ENCODE results near the gene BLOC1S6.

BLOC1S6 gene, protein sequence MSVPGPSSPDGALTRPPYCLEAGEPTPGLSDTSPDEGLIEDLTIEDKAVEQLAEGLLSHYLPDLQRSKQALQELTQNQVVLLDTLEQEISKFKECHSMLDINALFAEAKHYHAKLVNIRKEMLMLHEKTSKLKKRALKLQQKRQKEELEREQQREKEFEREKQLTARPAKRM

DNA sequence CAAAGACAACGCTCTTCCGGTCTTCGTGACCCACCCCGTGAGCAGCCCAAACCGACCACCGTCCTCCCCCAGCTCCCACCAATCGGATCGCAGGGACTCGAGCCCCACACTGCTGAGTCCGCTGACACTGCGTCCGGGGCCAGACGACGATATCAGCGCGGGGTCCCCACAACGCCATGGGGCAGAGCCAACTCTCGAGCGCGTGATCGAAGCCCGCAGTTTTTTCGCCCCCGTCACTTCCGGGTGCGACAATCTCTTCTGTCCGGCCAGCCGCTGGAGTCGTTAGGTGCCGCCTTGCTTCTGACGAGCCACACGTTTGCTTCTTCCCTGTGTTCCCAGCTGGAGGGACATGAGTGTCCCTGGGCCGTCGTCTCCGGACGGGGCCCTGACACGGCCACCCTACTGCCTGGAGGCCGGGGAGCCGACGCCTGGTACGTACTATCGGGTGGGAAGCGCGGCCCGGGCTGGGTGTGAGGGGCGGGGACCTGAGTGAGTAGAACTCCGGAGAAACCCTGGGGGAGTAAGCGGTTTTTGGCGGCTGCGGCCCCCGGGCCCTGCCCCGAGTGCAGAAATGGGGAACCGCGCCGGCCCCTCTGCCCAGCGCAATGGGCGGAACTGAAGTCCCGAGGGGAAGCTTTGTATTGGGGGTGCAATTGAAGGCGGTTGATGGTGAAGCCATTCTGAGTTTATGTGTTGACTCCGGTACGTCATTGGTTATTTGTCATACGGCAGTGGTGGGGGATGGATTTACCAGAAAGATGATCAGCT, at the start of gene BLOC1S6:
Gene BLOC1S6 (plus strand): TSS at position 285 of the 768 bp plus-strand sequence. CDS start 65 bp downstream, at position 350.
- H3K9me3 Mint-ChIP-seq, result peaks cover 0 to 2% of the 10 kb centered on the region in 2 donors
- peaks cover 13 to 24% of the 10 kb centered on the region in 2 donors for H3K36me3 Mint-ChIP-seq
- DNase-seq (peak; percentile 90), ATAC-seq (replicated peaks) (peak; percentile 89 to 92)
- no peaks in the 10 kb centered on the region for H3K27me3 Mint-ChIP-seq
- H3K4me1 Mint-ChIP-seq, result peaks cover 18 to 51% of the 10 kb centered on the region in 2 donors
- peak within 1 kb of the TSS; percentile 100 for H3K27ac Mint-ChIP-seq
- H3K4me3 Mint-ChIP-seq, result peak within 1 kb of the TSS; percentile 89 to 96

DNA sequence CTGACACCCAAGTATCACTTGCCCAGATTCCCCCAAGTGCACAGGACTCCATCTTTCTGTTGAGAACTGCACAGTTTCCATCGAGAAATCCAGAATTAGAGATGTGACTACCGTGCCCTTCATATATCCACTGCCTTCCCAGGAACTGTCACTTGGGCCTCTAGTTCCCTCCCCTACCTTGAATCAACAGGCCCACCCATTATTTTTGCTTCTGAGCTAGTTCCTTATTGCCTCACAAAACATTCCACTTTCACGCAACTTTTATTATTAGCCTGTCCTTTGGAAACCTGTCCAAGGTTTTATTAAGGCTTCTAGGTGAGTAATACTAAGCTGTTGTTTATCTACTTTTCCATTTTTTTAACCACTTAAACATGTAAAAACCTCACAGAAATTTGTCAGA, 47.5 kb upstream of the BLOC1S6 start:
- no peak overlapping the region for H3K4me3 Mint-ChIP-seq
- H3K27me3 Mint-ChIP-seq, result no peaks in the 10 kb centered on the region
- DNase-seq (no peak), ATAC-seq (replicated peaks) (no peak)
- H3K36me3 Mint-ChIP-seq, result no peaks in the 10 kb centered on the region
- no peaks in the 10 kb centered on the region for H3K9me3 Mint-ChIP-seq
- H3K27ac Mint-ChIP-seq, result no peak overlapping the region
- H3K4me1 Mint-ChIP-seq, result peaks cover 0 to 2% of the 10 kb centered on the region in 2 donors

DNA sequence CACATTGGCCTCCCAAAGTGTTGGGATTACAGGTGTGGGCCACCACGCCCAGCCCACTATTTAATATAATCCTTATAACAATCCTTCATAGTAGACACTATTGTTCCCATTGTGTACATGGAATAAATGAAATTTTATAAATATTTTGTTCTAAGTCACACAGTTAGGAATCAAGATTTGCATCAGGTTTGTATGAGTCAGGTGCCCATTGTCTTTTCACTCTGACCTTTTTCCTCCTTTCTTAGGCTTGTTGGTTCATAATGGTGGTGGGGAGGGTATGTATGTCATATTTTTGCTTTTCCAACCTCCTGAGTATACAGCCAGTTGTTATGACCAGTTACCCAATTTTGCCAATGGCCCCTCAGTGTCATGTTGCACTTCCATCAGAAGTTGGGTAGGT, 46.6 kb upstream of the BLOC1S6 start:
- H3K27ac Mint-ChIP-seq, result no peak overlapping the region
- ATAC-seq (replicated peaks), result no peak
- H3K4me3 Mint-ChIP-seq, result no peak overlapping the region
- peaks cover 0 to 2% of the 10 kb centered on the region in 2 donors for H3K4me1 Mint-ChIP-seq
- no peaks in the 10 kb centered on the region for H3K9me3 Mint-ChIP-seq
- no peaks in the 10 kb centered on the region for H3K27me3 Mint-ChIP-seq
- H3K36me3 Mint-ChIP-seq, result no peaks in the 10 kb centered on the region
- no peak for DNase-seq

DNA sequence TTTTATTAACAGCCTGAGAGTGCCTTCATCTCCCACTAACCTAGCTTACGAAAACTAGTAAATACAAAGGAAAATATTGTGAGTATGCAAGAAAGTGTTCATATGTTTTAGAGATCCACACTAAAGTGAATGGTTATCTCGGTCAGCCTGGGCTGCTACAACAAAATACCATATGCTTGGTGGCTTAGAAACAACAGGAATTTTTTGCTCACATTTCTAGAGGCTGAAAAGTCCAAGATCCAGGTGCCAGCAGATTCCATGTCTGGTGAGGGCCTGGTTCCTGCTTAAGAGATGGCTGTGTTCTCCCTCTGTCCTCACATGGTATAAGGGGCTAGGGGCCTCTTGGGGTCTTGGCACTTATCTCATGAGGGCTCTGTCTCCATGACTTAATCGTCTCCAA, 44.1 kb upstream of the BLOC1S6 start:
- DNase-seq (no peak), ATAC-seq (replicated peaks) (no peak)
- Mint-ChIP-seq H3K4me3 (no peak overlapping the region), H3K27ac (no peak overlapping the region), H3K4me1 (peaks cover 0 to 2% of the 10 kb centered on the region in 2 donors), H3K36me3 (peaks cover 0 to 1% of the 10 kb centered on the region in 2 donors), H3K27me3 (peaks cover 3 to 4% of the 10 kb centered on the region in 2 donors), H3K9me3 (no peaks in the 10 kb centered on the region)

DNA sequence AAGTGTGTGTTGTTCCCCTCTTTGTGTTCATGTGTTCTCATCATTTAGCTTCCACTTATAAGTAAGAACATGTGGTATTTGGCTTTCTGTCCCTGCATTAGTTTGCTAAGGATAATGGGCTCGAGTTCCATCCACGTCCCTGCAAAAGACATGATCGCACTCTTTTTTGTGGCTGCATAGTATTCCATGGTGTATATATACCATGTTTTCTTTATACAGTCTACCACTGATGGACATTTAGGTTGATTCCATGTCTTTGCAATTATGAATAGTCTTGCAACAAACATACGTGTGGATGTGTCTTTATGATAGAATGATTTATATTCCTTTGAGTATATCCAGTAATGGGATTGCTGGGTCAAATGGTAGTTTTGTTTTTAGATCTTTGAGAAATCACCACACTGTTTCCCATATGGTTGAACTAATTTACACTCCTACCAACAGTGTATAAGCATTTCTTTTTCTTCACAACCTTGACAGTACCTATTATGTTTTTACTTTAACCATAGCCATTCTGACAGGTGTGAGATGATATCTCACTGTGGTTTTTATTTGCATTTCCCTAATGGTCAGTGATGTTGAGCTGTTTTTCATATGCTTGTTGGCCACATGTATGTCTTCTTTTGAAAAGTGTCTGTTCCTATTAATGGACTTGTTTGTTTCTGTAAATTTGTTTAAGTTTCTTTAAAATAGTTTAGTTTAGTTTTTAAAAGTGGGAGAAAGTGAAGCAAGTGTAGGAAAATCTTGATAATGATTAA, 42.7 kb upstream of the BLOC1S6 start:
- peaks cover 0 to 1% of the 10 kb centered on the region in 2 donors for H3K36me3 Mint-ChIP-seq
- H3K4me1 Mint-ChIP-seq, result peaks cover 0 to 2% of the 10 kb centered on the region in 2 donors
- no peak overlapping the region for H3K4me3 Mint-ChIP-seq
- H3K27me3 Mint-ChIP-seq, result peaks cover 3 to 7% of the 10 kb centered on the region in 2 donors
- DNase-seq (no peak), ATAC-seq (replicated peaks) (no peak)
- no peaks in the 10 kb centered on the region for H3K9me3 Mint-ChIP-seq
- H3K27ac Mint-ChIP-seq, result no peak overlapping the region

DNA sequence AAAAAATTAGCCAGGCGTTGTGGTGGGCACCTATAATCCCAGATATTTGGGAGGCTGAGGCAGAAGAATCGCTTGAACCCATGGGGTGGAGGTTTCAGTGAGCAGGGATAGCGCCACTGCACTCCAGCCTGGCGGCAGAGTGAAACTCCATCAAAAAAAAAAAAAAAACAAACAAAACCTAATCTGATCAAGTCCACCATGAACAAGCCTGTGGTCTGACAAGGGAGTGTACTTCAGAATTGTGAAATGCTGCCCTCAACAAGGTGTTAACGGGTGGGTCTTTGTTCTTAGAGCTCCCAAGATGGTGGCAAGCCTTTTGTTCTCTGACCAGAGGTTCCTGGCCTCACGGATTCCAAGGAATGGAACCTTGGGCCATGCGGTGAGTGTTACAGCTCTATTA, 40.4 kb upstream of the BLOC1S6 start:
- ATAC-seq (replicated peaks), result no peak
- Mint-ChIP-seq H3K27me3 (peaks cover 3 to 15% of the 10 kb centered on the region in 2 donors), H3K4me1 (no peaks in the 10 kb centered on the region), H3K27ac (no peak overlapping the region), H3K9me3 (no peaks in the 10 kb centered on the region), H3K36me3 (peaks cover 0 to 1% of the 10 kb centered on the region in 2 donors), H3K4me3 (no peak overlapping the region)
- no peak for DNase-seq

DNA sequence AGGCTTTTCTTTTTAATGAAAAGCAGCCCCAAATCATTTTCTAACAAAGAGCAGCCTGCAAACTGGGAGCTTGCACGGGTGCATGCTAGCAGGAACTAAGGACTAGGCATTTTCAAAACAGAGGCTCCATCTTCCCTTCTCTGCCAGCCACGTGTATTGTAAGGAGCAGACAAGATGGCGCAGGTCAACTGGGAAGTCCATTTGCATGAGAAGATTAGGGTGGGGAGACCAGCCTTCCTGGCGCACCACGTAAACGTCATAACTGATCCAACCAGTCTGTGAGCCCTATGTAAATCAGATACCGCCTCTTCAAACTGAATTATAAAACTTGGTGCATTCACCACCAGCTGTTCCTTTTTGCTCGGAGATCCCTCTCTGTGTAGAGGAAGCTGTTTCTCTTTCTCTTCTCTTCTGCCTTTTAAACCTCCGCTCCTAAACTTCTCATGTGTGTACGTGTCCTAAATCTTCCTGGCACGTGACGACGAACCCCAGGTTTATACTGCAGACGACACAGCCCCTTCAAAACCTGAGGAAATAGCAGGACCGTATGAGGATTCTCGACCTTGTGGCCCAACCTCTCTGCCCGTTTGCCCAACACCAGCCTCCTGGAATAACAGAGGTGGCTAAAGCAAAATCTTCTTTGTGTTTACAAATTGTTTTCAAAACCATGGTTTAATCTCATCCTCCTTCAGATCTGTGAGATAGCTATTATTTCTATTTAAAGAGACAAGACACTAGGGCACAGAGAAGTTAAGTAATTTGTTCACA, 38.2 kb upstream of the BLOC1S6 start:
- Mint-ChIP-seq H3K9me3 (no peaks in the 10 kb centered on the region), H3K4me1 (no peaks in the 10 kb centered on the region), H3K36me3 (peaks cover 0 to 1% of the 10 kb centered on the region in 2 donors), H3K27ac (no peak overlapping the region), H3K27me3 (peaks cover 7 to 15% of the 10 kb centered on the region in 2 donors), H3K4me3 (no peak overlapping the region)
- no peak for DNase-seq
- ATAC-seq (replicated peaks), result no peak

DNA sequence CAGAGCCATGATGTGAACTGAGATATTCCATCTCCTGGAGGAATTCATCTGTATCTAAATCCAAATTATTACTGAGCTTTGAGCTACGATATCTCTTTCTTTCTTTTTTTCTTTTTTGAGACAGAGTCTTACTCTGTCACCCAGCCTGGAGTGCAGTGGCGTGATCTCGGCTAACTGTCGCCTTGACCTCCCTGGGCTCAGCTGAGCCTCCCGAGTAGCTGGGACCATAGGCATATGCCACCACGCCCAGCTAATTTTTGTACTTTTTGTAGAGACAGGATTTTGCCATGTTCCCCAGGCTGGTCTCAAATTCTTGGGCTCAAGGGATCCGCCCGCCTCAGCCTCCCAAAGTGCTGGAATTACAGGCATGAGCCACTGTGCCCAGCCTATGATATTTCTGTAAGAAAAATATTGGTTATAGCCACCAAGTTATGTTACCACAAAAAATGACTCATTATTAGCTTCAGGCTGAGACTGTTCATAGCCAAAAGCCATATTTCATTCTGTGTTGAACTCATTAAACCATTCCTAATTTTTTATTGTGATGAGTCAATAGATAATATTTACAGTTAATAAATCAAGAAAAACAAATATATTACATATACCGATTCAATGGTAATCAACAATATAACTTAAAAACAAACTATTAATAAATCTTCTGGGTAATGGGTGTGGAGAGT, 37.5 kb upstream of the BLOC1S6 start:
- ATAC-seq (replicated peaks) (no peak), DNase-seq (no peak)
- no peak overlapping the region for H3K27ac Mint-ChIP-seq
- H3K27me3 Mint-ChIP-seq, result peaks cover 9 to 20% of the 10 kb centered on the region in 2 donors
- H3K4me1 Mint-ChIP-seq, result no peaks in the 10 kb centered on the region
- H3K36me3 Mint-ChIP-seq, result peaks cover 0 to 1% of the 10 kb centered on the region in 2 donors
- H3K4me3 Mint-ChIP-seq, result no peak overlapping the region
- no peaks in the 10 kb centered on the region for H3K9me3 Mint-ChIP-seq

DNA sequence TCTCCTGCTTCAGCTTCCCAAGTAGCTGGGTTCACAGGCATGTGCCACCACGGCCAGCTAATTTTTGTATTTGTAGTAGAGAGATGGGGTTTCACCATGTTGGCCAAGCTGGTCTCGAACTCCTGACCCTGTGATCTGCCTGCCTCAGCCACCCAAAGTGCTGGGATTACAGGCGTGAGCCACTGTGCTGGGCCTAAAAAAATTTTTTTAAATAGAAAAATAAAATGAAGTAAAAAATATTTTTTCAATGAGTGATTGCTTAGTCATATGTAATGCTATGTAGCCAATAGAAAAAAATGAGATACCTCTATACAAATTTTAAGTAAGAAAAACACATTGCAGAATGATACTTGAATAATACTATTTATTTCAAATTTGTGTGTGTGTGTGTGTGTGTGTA, 36.7 kb upstream of the BLOC1S6 start:
- H3K36me3 Mint-ChIP-seq, result peaks cover 0 to 1% of the 10 kb centered on the region in 2 donors
- no peaks in the 10 kb centered on the region for H3K9me3 Mint-ChIP-seq
- no peak overlapping the region for H3K4me3 Mint-ChIP-seq
- no peak for ATAC-seq (replicated peaks)
- H3K4me1 Mint-ChIP-seq, result peaks cover 2% of the 10 kb centered on the region in 2 donors
- peaks cover 11 to 21% of the 10 kb centered on the region in 2 donors for H3K27me3 Mint-ChIP-seq
- DNase-seq, result no peak
- no peak overlapping the region for H3K27ac Mint-ChIP-seq

DNA sequence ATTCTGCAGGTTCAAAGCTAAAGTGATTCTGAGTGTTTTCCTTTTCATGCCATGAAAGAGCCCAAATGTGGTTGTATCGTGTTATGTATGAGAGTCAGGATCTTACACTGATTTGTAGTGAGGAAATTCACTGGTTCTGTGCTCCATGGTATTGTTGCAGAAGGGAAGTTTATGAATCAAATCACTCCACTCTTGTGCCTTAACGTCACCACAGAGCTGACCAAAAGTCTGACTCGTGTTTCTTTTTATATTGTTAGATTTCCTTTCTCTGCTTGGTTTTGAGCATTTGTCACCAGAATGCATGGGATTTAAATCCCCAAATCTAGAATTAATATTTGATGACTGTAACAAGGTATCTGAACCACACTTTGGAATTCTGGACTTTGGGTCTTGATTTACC, 35.5 kb upstream of the BLOC1S6 start:
- H3K36me3 Mint-ChIP-seq, result peaks cover 0 to 1% of the 10 kb centered on the region in 2 donors
- H3K27me3 Mint-ChIP-seq, result peaks cover 11 to 21% of the 10 kb centered on the region in 2 donors
- DNase-seq (no peak), ATAC-seq (replicated peaks) (no peak)
- peaks cover 9 to 14% of the 10 kb centered on the region in 2 donors for H3K4me1 Mint-ChIP-seq
- H3K27ac Mint-ChIP-seq, result no peak overlapping the region
- no peak overlapping the region for H3K4me3 Mint-ChIP-seq
- no peaks in the 10 kb centered on the region for H3K9me3 Mint-ChIP-seq

DNA sequence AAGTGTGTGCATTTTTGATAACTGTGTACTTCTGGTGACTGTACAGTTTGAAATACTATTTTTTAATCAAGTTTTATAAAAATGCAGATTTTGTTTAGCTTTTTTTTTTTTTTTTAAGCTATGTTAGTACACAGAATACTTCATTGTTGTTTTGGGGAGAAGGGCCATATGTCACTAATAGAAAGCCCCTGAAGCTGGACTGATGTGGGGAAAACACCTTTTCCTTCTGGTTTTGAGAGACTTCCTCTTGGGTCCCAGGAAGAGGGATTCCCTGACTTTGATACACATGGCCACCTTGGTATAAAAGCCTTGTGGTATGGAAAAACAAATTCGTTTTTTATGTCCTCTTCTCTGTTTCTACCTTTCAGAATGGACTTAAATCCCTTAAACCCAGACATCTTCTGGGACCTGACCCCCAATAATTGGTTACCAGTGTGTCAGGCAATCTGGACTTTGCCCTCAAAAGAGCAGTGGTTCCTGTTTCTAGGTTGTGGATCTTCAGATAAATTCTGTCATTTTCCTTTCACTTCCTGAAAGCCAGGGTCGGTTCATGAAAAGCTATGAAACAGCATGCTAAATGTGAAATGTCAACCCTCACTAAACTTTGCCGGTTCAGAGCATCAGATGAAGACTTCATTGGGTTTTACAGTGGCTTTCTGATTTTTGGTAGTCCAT, 31.1 kb upstream of the BLOC1S6 start:
- H3K9me3 Mint-ChIP-seq, result no peaks in the 10 kb centered on the region
- H3K4me1 Mint-ChIP-seq, result peaks cover 17 to 26% of the 10 kb centered on the region in 2 donors
- H3K27ac Mint-ChIP-seq, result peak overlapping the region; percentile 34
- peak; percentile 21 for DNase-seq
- peaks cover 8 to 10% of the 10 kb centered on the region in 2 donors for H3K27me3 Mint-ChIP-seq
- no peaks in the 10 kb centered on the region for H3K36me3 Mint-ChIP-seq
- H3K4me3 Mint-ChIP-seq, result peak overlapping the region; percentile 13 to 57
- peak; percentile 94 to 96 for ATAC-seq (replicated peaks)

DNA sequence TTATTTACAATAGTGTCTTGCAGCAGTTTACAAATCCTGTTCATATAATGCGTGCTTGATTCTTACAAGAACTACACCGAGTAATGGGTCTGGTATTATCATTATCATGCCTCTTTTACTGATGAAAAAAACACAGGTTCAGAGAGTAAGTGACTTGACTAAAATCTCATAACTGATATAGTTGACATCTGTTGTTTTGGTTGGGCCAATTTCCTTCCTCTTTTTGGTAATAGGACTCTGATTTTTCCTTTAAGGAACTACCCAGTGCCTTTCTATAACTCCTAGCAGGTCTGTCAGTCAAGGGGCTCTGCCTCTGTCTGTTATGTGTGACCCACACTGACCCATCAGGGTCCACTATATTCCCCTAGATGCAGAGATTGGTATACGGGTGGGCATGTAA, 14.6 kb upstream of the BLOC1S6 start:
- ATAC-seq (replicated peaks), result peak; percentile 46 to 48
- H3K27me3 Mint-ChIP-seq, result no peaks in the 10 kb centered on the region
- H3K36me3 Mint-ChIP-seq, result peaks cover 5 to 7% of the 10 kb centered on the region in 2 donors
- no peak overlapping the region for H3K27ac Mint-ChIP-seq
- H3K4me3 Mint-ChIP-seq, result no peak overlapping the region
- DNase-seq, result no peak
- peaks cover 10 to 18% of the 10 kb centered on the region in 2 donors for H3K4me1 Mint-ChIP-seq
- peaks cover 4% of the 10 kb centered on the region in 2 donors for H3K9me3 Mint-ChIP-seq
